IMR-90 (cell line): ENCODE measurements around the gene CABCOCO1. TPM values are rescaled to one million over a fixed set of nuclear protein-coding genes. Genes with fewer than 3 reads are reported as not detected.

ENCODE experiments used
- ATAC-seq: fragments of 200-7000 bp; cut with Tn5 transposase; 2 replicates; pipeline ENCODE4 v1.9.1; 2020; ENCODE audit warnings: low read depth, mild to moderate bottlenecking, moderate library complexity
- BruUV-seq: library from RNA; stranded (reverse); fragments of 400-500 nt; replicated peaks from 2 replicates; lab custom pipeline; 2021; lab: Mats Ljungman, UMichigan
- CTCF ChIA-PET: fragments of 300-600 bp; formaldehyde crosslinking; extraction: SDS; loops from one replicate; lab custom pipeline; 2021; ENCODE audit warnings: antibody characterized with exemption; lab: Yijun Ruan, JAX
- POLR2A ChIA-PET: fragments of 300-600 bp; sonication (Branson Sonifier 250); formaldehyde crosslinking; loops from one replicate; lab custom pipeline; 2022; ENCODE audit warnings: antibody characterized with exemption; ENCODE audit not compliant: unreplicated experiment; lab: Charles Lee
- DNase-seq: peaks from one replicate; pipeline ENCODE4 v3.0.0; 2013
- H2AFZ ChIP-seq: replicated peaks from 2 replicates; pipeline ENCODE3; 2013; ENCODE audit warnings: low read length, mild to moderate bottlenecking; ENCODE audit not compliant: poor library complexity
- H2AK5ac ChIP-seq: 2 replicates; pipeline ENCODE4 v1.6.1; 2013; ENCODE audit warnings: low read depth, low read length, inconsistent platforms
- H2AK9ac ChIP-seq: replicated peaks from 2 replicates; pipeline ENCODE3; 2013; ENCODE audit warnings: mild to moderate bottlenecking, low read depth, low read length, moderate library complexity; ENCODE audit not compliant: poor library complexity
- H2BK120ac ChIP-seq: 2 replicates; pipeline ENCODE4 v1.6.1; 2013; ENCODE audit warnings: low read depth, low read length, inconsistent platforms
- H2BK15ac ChIP-seq: 3 replicates; pipeline ENCODE4 v1.6.1; 2013; ENCODE audit warnings: low read depth, low read length, inconsistent platforms
- H2BK20ac ChIP-seq: 2 replicates; pipeline ENCODE4 v1.6.1; 2013; ENCODE audit warnings: low read depth, mild to moderate bottlenecking, inconsistent platforms, low read length, moderate library complexity
- H2BK5ac ChIP-seq: 2 replicates; pipeline ENCODE4 v1.6.1; 2013; ENCODE audit warnings: mild to moderate bottlenecking, low read depth, low read length, inconsistent platforms; ENCODE audit not compliant: poor library complexity, severe bottlenecking
- H3K14ac ChIP-seq: replicated peaks from 2 replicates; pipeline ENCODE4 v1.6.1; 2013; ENCODE audit warnings: low read depth, low read length, inconsistent platforms
- H3K18ac ChIP-seq: 2 replicates; pipeline ENCODE4 v1.6.1; 2013; ENCODE audit warnings: low read depth, low read length, control low read depth
- H3K23ac ChIP-seq: 2 replicates; pipeline ENCODE4 v1.6.1; 2013; ENCODE audit warnings: low read depth, low read length, inconsistent platforms
- H3K27ac ChIP-seq: 2 replicates; pipeline ENCODE4 v1.5.1; 2013; ENCODE audit warnings: mild to moderate bottlenecking, control low read depth, low read length; ENCODE audit not compliant: insufficient read depth
- H3K27me3 ChIP-seq: 2 replicates; pipeline ENCODE4 v1.6.1; 2013; ENCODE audit warnings: low read length; ENCODE audit not compliant: control insufficient read depth, insufficient read depth
- H3K36me3 ChIP-seq: 2 replicates; pipeline ENCODE4 v1.6.1; 2013; ENCODE audit warnings: low read length, mixed read lengths; ENCODE audit not compliant: control insufficient read depth, insufficient read depth
- H3K4ac ChIP-seq: 2 replicates; pipeline ENCODE4 v1.6.1; 2013; ENCODE audit warnings: low read depth, low read length, inconsistent platforms
- H3K4me1 ChIP-seq: 2 replicates; pipeline ENCODE4 v1.6.1; 2013; ENCODE audit warnings: low read length, mixed read lengths; ENCODE audit not compliant: control insufficient read depth, insufficient read depth
- H3K4me2 ChIP-seq: 2 replicates; pipeline ENCODE4 v1.6.1; 2013; ENCODE audit warnings: low read depth, mild to moderate bottlenecking, control low read depth, low read length, moderate library complexity
- H3K4me3 ChIP-seq: 2 replicates; pipeline ENCODE4 v1.5.1; 2013; ENCODE audit warnings: low read depth, mild to moderate bottlenecking, control low read depth, low read length, moderate library complexity; ENCODE audit not compliant: insufficient read depth
- H3K56ac ChIP-seq: 2 replicates; pipeline ENCODE4 v1.6.1; 2013; ENCODE audit warnings: low read length, inconsistent platforms; ENCODE audit not compliant: insufficient read depth; ENCODE audit errors: extremely low read depth
- H3K79me1 ChIP-seq, 2 experiments: 2 replicates each; pipeline ENCODE4 v1.6.1; 2013; ENCODE audit warnings: low read length in 2 of 2, inconsistent platforms in 1 of 2, low read depth in 1 of 2
- H3K9ac ChIP-seq: 2 replicates; pipeline ENCODE4 v1.6.1; 2013; ENCODE audit warnings: low read depth, low read length, control low read depth
- H3K9me1 ChIP-seq: 2 replicates; pipeline ENCODE4 v1.6.1; 2013; ENCODE audit warnings: low read length, inconsistent platforms; ENCODE audit not compliant: insufficient read depth
- H3K9me3 ChIP-seq: 2 replicates; pipeline ENCODE4 v1.6.1; 2013; ENCODE audit warnings: low read length; ENCODE audit not compliant: control insufficient read depth, insufficient read depth
- H4K20me1 ChIP-seq: 2 replicates; pipeline ENCODE4 v1.6.1; 2013; ENCODE audit warnings: low read length, inconsistent platforms; ENCODE audit not compliant: insufficient read depth
- H4K5ac ChIP-seq: 2 replicates; pipeline ENCODE4 v1.6.1; 2013; ENCODE audit warnings: mild to moderate bottlenecking, low read depth, low read length, control low read depth
- H4K8ac ChIP-seq, 2 experiments: 2 replicates each; pipeline ENCODE4 v1.6.1; 2013; ENCODE audit warnings: low read depth in 2 of 2, low read length in 2 of 2, control low read depth in 1 of 2, inconsistent platforms in 1 of 2
- H4K91ac ChIP-seq: 2 replicates; pipeline ENCODE4 v1.6.1; 2013; ENCODE audit warnings: low read depth, low read length, inconsistent platforms; ENCODE audit not compliant: insufficient read depth
- BHLHE40 ChIP-seq: fragments of 150-350 bp; IDR thresholded peaks from 2 replicates; pipeline ENCODE4 v1.6.1; 2016; ENCODE audit warnings: mild to moderate bottlenecking, low read depth, low read length
- CEBPB ChIP-seq: IDR thresholded peaks from 2 replicates; pipeline ENCODE4 v1.6.1; 2012; ENCODE audit warnings: low read depth, low read length, improper control_type of control experiment
- CHD1 ChIP-seq: IDR thresholded peaks from 2 replicates; pipeline ENCODE4 v1.6.1; 2012; ENCODE audit warnings: low read depth, low read length, improper control_type of control experiment
- CTCF ChIP-seq: conservative IDR thresholded peaks from 2 replicates; pipeline ENCODE4 v1.5.1; 2012; ENCODE audit warnings: mild to moderate bottlenecking, low read depth, low read length, improper control_type of control experiment
- ELK1 ChIP-seq: fragments of 150-350 bp; IDR thresholded peaks from 2 replicates; pipeline ENCODE4 v1.6.1; 2016; ENCODE audit warnings: low read depth, mild to moderate bottlenecking, low read length, moderate library complexity, borderline replicate concordance
- FOS ChIP-seq: fragments of 150-350 bp; IDR thresholded peaks from 2 replicates; pipeline ENCODE4 v1.6.1; 2016; ENCODE audit warnings: low read depth, low read length
- MAFK ChIP-seq: IDR thresholded peaks from 2 replicates; pipeline ENCODE4 v1.6.1; 2012; ENCODE audit warnings: low read depth, low read length, improper control_type of control experiment
- MAZ ChIP-seq: IDR thresholded peaks from 2 replicates; pipeline ENCODE4 v1.6.1; 2012; ENCODE audit warnings: low read depth, mild to moderate bottlenecking, low read length, improper control_type of control experiment, moderate library complexity, borderline replicate concordance
- MXI1 ChIP-seq: IDR thresholded peaks from 2 replicates; pipeline ENCODE4 v1.6.1; 2012; ENCODE audit warnings: low read depth, mild to moderate bottlenecking, low read length, moderate library complexity, borderline replicate concordance
- NFE2L2 ChIP-seq: fragments of 150-350 bp; IDR thresholded peaks from 2 replicates; pipeline ENCODE4 v1.6.1; 2016; ENCODE audit warnings: low read depth, mild to moderate bottlenecking, low read length
- POLR2A ChIP-seq: IDR thresholded peaks from 2 replicates; pipeline ENCODE4 v1.6.1; 2012; ENCODE audit warnings: mild to moderate bottlenecking, low read depth, low read length
- RAD21 ChIP-seq: IDR thresholded peaks from 2 replicates; pipeline ENCODE4 v1.6.1; 2012; ENCODE audit warnings: low read length, improper control_type of control experiment
- RCOR1 ChIP-seq: IDR thresholded peaks from 2 replicates; pipeline ENCODE4 v1.6.1; 2012; ENCODE audit warnings: mild to moderate bottlenecking, low read length, improper control_type of control experiment; ENCODE audit not compliant: insufficient replicate concordance
- RFX5 ChIP-seq: IDR thresholded peaks from 2 replicates; pipeline ENCODE4 v1.8.0; 2012; ENCODE audit warnings: low read depth, mild to moderate bottlenecking, low read length, moderate library complexity
- SMC3 ChIP-seq: fragments of 150-350 bp; IDR thresholded peaks from 2 replicates; pipeline ENCODE4 v1.6.1; 2016; ENCODE audit warnings: low read depth, mild to moderate bottlenecking, antibody characterized with exemption, low read length, moderate library complexity
- USF2 ChIP-seq: fragments of 150-350 bp; IDR thresholded peaks from 2 replicates; pipeline ENCODE4 v1.6.1; 2017; ENCODE audit warnings: mild to moderate bottlenecking, antibody characterized with exemption, low read length, low read depth
- WGBS, 2 experiments: methylation state at CpG; one replicate each; pipeline versions ENCODE4 v1.1.5 to v1.1.7; 2013; ENCODE audit warnings: missing lambda C conversion rate in 2 of 2; ENCODE audit not compliant: insufficient read length in 1 of 2; ENCODE audit errors: extremely low coverage in 2 of 2; 5-methylcytosine and 5-hydroxymethylcytosine counted together
- dilution Hi-C: fragments of 300-500 bp; cut with HindIII; formaldehyde crosslinking; loops from one replicate; pipeline ENCODE4 v1.14.3; 2018; ENCODE audit warnings: low sequenced_read_pairs; ENCODE audit not compliant: unreplicated experiment
- in situ Hi-C: fragments of 300-500 bp; cut with MboI; formaldehyde crosslinking; loops from 3 replicates; pipeline ENCODE4 v1.14.3; 2019; ENCODE audit warnings: low sequenced_read_pairs, inconsistent platforms, mixed read lengths
- intact Hi-C: fragments of 100-400 bp; cut with micrococcal nuclease; formaldehyde crosslinking; loops from 2 replicates; pipeline ENCODE4 v1.10.0; 2022
- polyA plus RNA-seq, 3 experiments: library from polyadenylated mRNA; depleted of rRNA; stranded (reverse); fragments of >200 nt; gene quantifications; 2 replicates each; pipeline ENCODE4 v1.2.3, GENCODE V29; 2012; ENCODE audit warnings: low replicate concordance in 1 of 3
- total RNA-seq: library from RNA; depleted of rRNA; stranded (reverse); fragments of >200 nt; gene quantifications from 2 replicates; pipeline ENCODE4 v1.2.3, GENCODE V29; 2012

CABCOCO1 gene
- total and polyA plus RNA-seq, 2 of the 4 experiments (the other 2 are of a cell fraction): 0.18 to 0.31 TPM

- Histone ChIP-seq H2AK5ac (no peak overlapping the region), H4K5ac (no peak overlapping the region), H3K9me1 (no peaks in the 10 kb centered on the region), H4K91ac (no peak overlapping the region), H3K4me3 (no peak overlapping the region), H2BK5ac (no peak overlapping the region), H3K9me3 (no peaks in the 10 kb centered on the region), H3K36me3 (no peaks in the 10 kb centered on the region), H3K14ac (no peak overlapping the region), H3K4ac (no peak overlapping the region), H3K27ac (no peak overlapping the region), H3K18ac (no peak overlapping the region), H3K9ac (no peak overlapping the region), H4K8ac (no peak overlapping the region), H2AFZ (no peak overlapping the region), H2BK120ac (no peak overlapping the region), H4K20me1 (no peaks in the 10 kb centered on the region), H2BK15ac (no peak overlapping the region), H3K79me1 (no peaks in the 10 kb centered on the region), H2AK9ac (no peak overlapping the region), H3K4me2 (peak overlapping the region; percentile 46), H3K56ac (no peak overlapping the region), H3K27me3 (no peaks in the 10 kb centered on the region), H3K4me1 (no peaks in the 10 kb centered on the region), H3K23ac (no peak overlapping the region), H2BK20ac (no peak overlapping the region)
- DNase-seq (no peak), ATAC-seq (no peak)
- ChIA-PET CTCF (interaction anchor here (0.6 kb wide), 1 partner anchor 847 kb away, joined by 3 read pairs; no protein-coding TSS in a partner anchor), POLR2A (no interaction called here)
- TF ChIP-seq SMC3 (no peak), CEBPB (no peak), BHLHE40 (no peak), CTCF (no peak), FOS (no peak), MAZ (no peak), RFX5 (no peak), RAD21 (no peak), MAFK (no peak), MXI1 (no peak), POLR2A (no peak), USF2 (no peak), ELK1 (no peak), RCOR1 (no peak), CHD1 (no peak), NFE2L2 (no peak)
- intact Hi-C loops (no loop called here), in situ Hi-C loops (no loop called here), dilution Hi-C loops (no loop called here)
- WGBS, 2 experiments: no CpG with 5 or more reads among the region's 3 CpGs
- BruUV-seq: no TSS peak
Measured at GRCh38 chr10:61663466-61663865, 737 bp downstream of the CABCOCO1 start.
